HTERT RPE-1 (cell line): Measurements from ENCODE around the gene NHS.

Source experiments
- in situ Hi-C: fragments of 300-500 bp; cut with MboI; formaldehyde crosslinking; loops from 4 replicates; pipeline ENCODE4 v1.14.3; 2020; ENCODE audit warnings: low sequenced_read_pairs

NHS gene

GRCh38 chrX:17616936-17617335, 241.9 kb downstream of the NHS start:
- in situ Hi-C loops, result no loop called here

GRCh38 chrX:17617806-17618205, 242.8 kb downstream of the NHS start:
- in situ Hi-C loops, result no loop called here

GRCh38 chrX:17621566-17622270, 246.7 kb downstream of the NHS start:
- in situ Hi-C loops, result no loop called here

DNA sequence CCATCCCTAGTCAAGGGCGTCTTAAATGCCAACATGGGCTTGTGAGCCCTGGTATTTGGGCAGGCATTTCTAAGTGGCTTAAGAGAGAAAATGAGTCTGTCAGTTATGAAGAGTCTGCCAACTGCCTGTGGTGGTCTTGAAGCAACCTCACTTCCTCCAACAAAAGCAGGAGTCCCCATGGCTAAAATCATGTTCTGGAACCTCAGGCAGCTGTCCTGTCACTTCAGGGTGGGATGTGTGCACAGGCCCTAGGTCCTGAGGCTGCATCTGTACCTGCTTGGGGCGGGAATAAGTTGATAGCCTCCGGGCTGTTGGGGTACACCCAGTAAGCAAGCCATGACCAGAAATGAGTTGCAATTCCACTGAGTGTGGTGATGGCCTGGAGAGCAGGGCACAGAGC, 247.3 kb downstream of the NHS start:
- in situ Hi-C loops, result no loop called here

DNA sequence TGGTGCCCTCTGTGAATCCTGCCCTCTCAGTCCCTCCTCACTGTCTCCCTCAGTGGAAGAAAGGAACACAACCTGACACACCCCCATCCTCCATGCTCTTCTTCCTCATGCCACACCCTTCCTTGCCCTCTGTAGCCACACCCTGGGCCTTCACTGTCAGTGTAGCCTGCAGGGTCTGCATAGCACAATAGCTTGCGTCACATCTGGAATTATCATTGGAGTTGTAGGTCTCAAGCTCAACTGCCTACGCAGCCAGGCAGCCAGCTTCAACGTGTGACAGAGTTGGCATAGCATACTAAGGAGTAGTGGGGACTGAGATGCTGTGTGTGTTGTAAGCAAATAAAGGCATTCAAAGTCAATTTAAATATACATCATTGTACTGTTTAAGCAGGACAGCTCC, 248.8 kb downstream of the NHS start:
- in situ Hi-C loops, result no loop called here

GRCh38 chrX:17627026-17627425, 252.0 kb downstream of the NHS start:
- in situ Hi-C loops, result no loop called here

- in situ Hi-C loops, result no loop called here
Observed at GRCh38 chrX:17628976-17629375, 254.0 kb downstream of the NHS start.

- in situ Hi-C loops, result no loop called here
Observed at GRCh38 chrX:17629519-17629918, 254.5 kb downstream of the NHS start.

GRCh38 chrX:17631647-17632046, 256.6 kb downstream of the NHS start:
- in situ Hi-C loops, result no loop called here

DNA sequence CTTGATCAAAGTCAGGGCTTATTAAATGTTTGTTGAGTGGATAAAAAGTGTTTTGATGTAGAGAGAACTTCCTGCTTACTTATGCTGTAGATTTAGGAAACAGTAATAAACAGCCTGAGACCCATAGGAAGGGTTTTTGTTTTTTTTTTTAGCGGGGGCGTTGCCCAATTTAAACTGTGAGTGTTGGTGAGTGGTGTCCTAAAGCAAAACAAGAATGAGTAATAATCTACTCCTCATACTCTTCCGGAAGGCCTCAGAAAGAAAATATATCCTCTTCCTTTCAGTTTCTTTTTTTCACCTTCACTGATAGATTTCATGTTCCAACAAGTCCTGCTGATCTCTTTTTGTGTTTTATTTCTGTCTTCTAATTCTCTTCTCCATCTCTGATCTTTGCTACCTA, 257.9 kb downstream of the NHS start:
- in situ Hi-C loops, result no loop called here

DNA sequence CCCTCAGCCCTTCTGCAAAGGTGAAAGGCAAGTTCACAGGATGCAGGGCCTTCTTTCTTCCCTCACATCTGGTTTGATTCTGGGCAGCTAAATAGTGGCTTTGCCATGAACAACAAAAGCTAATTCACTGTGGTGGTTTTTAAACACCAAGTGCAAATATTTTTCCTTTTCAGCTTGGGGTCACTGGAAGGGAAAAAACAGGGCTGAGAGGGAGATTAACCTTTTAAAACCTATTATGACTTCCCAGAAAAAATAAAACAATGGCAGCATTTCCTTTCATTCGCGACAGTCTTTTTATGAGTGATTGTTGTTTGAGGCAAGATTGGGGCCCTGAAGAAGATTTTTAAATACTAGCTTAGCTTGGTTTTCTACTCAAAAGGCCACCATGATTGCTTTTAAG, 258.5 kb downstream of the NHS start:
- in situ Hi-C loops, result no loop called here

DNA sequence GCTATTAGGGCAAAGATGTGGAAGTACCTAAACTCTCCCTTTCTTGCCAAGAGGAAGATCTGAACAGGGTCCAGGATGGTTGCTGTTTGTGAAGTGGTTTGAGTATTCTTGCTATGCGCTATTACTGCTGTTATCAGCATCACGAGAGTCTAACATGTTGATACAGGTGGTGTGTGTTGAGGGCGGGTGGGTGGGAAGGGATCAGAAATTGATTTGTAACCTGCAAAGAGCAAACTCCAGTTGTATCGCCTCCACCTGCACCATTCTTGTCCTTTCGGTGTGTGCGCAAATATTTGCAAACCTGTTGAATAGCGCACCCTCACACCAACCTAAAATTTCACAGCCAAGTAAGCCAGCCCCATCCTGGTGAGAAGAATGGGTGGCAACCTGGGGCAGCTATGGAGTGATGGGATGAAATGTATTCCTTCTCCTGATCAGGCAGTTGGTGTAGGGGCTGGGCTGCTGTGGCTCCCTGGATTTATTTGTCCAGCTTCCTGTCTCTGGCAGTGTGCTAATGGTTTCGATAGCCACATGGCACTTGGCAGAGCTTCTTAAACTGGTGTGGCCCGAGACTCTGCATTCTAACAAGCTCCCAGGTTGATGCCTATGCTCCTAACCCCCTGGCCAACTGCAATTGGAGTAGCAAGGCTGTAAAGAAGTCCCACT, 259.7 kb downstream of the NHS start:
- in situ Hi-C loops, result no loop called here

GRCh38 chrX:17635231-17635630, 260.2 kb downstream of the NHS start:
- in situ Hi-C loops, result no loop called here

- in situ Hi-C loops, result no loop called here
Observed at GRCh38 chrX:17637235-17637634, 262.2 kb downstream of the NHS start.

- in situ Hi-C loops, result no loop called here
Observed at GRCh38 chrX:17638731-17639130, 263.7 kb downstream of the NHS start.

GRCh38 chrX:17642891-17643290, 267.9 kb downstream of the NHS start:
- in situ Hi-C loops, result no loop called here

- in situ Hi-C loops, result no loop called here
Observed at GRCh38 chrX:17643528-17643927, 268.5 kb downstream of the NHS start.

DNA sequence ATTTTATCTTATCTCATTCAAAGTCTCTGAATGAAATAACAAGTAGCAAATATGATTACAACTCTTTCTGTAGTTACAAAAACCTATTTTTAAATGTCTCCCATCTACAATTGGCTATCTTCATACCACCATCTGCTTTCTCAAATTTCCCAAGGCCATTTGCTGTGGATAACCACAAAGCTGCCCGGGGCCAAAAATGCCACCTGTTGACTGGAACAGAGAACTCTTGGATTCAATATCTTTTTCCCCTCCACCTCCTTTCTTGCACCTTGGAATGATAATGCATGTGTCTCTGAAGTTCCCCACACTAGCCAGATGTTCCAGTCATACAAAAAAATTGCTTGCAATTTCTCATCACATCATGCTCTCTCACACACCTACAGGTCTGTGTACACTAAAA, 269.0 kb downstream of the NHS start:
- in situ Hi-C loops, result no loop called here

DNA sequence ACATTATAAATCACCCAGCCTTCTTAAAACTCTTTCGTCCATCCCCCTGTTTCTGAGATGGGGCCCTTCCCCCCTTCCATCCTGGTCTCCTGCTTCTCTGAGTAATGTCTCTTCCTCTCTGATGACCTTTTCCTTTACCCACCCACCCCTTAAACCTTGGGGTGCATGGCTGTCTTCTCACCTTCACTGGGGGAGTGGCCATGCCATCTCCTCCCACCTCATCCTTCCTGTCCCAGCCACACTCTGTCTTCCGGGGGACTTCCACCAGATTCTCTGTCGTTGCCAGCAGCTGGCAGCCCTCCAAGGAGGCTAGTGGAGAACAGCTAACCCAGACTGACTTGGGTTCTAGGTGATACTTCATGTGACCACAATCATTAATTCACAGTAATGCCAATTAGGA, 279.1 kb downstream of the NHS start:
- in situ Hi-C loops, result no loop called here

GRCh38 chrX:17655211-17656034, 280.4 kb downstream of the NHS start:
- in situ Hi-C loops, result no loop called here

DNA sequence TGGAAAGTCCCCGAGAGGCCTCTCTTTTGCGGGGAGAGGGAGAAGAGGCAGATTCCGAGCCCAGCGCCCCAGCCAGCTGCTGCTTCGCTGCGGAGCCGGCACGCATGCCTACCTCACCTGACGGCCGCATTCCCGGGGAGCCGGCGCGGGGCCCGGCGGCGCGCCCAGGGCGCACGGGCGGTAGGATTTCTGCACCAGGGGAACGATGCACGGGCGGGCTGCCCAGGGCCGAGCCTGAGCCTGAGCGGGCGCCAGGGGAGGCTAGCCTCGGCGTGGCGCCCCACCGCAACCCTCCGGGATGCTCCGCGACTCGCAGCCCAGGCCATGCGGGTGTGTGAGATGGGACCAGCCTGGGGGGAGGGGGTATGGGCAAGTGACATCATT, 281.0 kb downstream of the NHS start:
- in situ Hi-C loops, result no loop called here

DNA sequence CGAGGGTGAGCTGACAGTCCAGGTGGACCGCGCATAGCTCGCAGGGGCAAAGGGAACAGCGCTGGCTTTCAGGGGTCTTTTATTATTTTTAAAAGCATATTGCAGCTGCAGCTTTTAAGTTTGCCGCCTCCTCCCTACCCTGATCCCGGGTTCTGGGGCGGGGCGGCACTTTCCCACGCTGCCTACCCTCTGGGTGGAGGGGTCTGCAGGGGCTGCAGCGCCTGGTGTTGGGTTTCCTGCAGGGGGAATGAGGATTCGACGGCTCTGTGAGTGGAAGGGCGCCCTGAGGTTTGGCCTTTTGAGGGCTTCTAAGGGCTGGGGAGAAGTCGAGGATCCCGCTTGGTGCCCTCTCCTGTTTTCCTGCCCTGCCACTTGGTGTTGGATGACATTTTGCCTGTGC, 281.6 kb downstream of the NHS start:
- in situ Hi-C loops, result no loop called here
